K562 (cell line): ENCODE data around the gene SENP3. TPM values are rescaled to one million over a fixed set of nuclear protein-coding genes. Genes with fewer than 3 reads are reported as not detected.

Experiments
- BMI1 ChIP-seq: fragments of 150-350 bp; IDR thresholded peaks from 2 replicates; pipeline ENCODE4 v1.6.1; 2014; ENCODE audit warnings: low read length
- CBX1 ChIP-seq: sonication (generic); IDR thresholded peaks from 2 replicates; pipeline ENCODE4 v1.6.1; 2016; ENCODE audit warnings: antibody characterized with exemption, low read depth, mild to moderate bottlenecking
- CBX3 ChIP-seq, 2 experiments: IDR thresholded peaks; 1 replicate in 1 of 2; 2 replicates in 1 of 2; pipeline ENCODE4 v1.6.1; 2012; ENCODE audit warnings: inconsistent platforms in 2 of 2, low read length in 2 of 2, borderline replicate concordance in 1 of 2, control low read depth in 1 of 2
- FOXK2 ChIP-seq, 2 experiments: fragments of 450-650 bp; IDR thresholded peaks in 1 of 2; conservative IDR thresholded peaks in 1 of 2; 2 replicates each; pipeline ENCODE4 v1.6.1; 2016; ENCODE audit warnings: low read depth in 2 of 2, mild to moderate bottlenecking in 1 of 2
- HMG20B ChIP-seq: fragments of 250-450 bp; sonication (Bioruptor Pico); IDR thresholded peaks from 2 replicates; pipeline ENCODE4 v1.5.0; 2021; ENCODE audit warnings: mild to moderate bottlenecking
- KDM1A ChIP-seq, 2 experiments: fragments of 450-650 bp; IDR thresholded peaks; 2 replicates each; pipeline ENCODE4 v1.6.1; 2016; ENCODE audit warnings: mild to moderate bottlenecking in 2 of 2
- MCM3 ChIP-seq: fragments of 450-650 bp; IDR thresholded peaks from 2 replicates; pipeline ENCODE4 v1.6.1; 2016
- MYNN ChIP-seq, 2 experiments: sonication (generic); formaldehyde crosslinking in 1 of 2; IDR thresholded peaks; 2 replicates each; pipeline versions ENCODE4 v1.5.0 to v1.6.1; 2016 to 2020; ENCODE audit warnings: antibody characterized with exemption in 1 of 2, missing genetic modification reagents in 1 of 2
- NCOA1 ChIP-seq: fragments of 450-650 bp; IDR thresholded peaks from 2 replicates; pipeline ENCODE4 v1.6.1; 2016; ENCODE audit warnings: low read depth
- POLR2G ChIP-seq: fragments of 200-400 bp; formaldehyde crosslinking; IDR thresholded peaks from 2 replicates; pipeline ENCODE4 v1.6.1; 2017; ENCODE audit warnings: low read depth, mild to moderate bottlenecking, antibody characterized with exemption, low read length, moderate library complexity
- PTRF ChIP-seq: fragments of 450-650 bp; IDR thresholded peaks from 2 replicates; pipeline ENCODE4 v1.6.1; 2016; ENCODE audit warnings: mild to moderate bottlenecking, missing genetic modification characterization, missing compliant biosample characterization
- RBBP5 ChIP-seq: fragments of 200-600 bp; sonication (generic); IDR thresholded peaks from 2 replicates; pipeline ENCODE4 v1.6.1; 2012; ENCODE audit warnings: borderline replicate concordance, mild to moderate bottlenecking, low read length, control low read depth, inconsistent platforms; ENCODE audit not compliant: insufficient read depth, poor library complexity, severe bottlenecking
- RBM34 ChIP-seq: fragments of 200-400 bp; formaldehyde crosslinking; IDR thresholded peaks from 2 replicates; pipeline ENCODE4 v1.6.1; 2018; ENCODE audit warnings: low read length, borderline replicate concordance; ENCODE audit not compliant: insufficient read depth
- SIRT6 ChIP-seq: IDR thresholded peaks from one replicate; pipeline ENCODE4 v1.6.1; 2012; ENCODE audit warnings: low read depth, mild to moderate bottlenecking, control low read depth, inconsistent platforms, low read length, moderate library complexity
- ZBTB8A ChIP-seq: fragments of 450-650 bp; IDR thresholded peaks from 2 replicates; pipeline ENCODE4 v1.6.1; 2018; ENCODE audit warnings: mild to moderate bottlenecking, moderate library complexity; ENCODE audit not compliant: partially characterized antibody
- ZFP1 ChIP-seq: fragments of 450-650 bp; formaldehyde crosslinking; IDR thresholded peaks from 2 replicates; pipeline ENCODE4 v1.4.0; 2020; ENCODE audit warnings: mild to moderate bottlenecking, mixed read lengths
- ZNF124 ChIP-seq: sonication (generic); formaldehyde crosslinking; IDR thresholded peaks from 2 replicates; pipeline ENCODE4 v1.8.1; 2022; ENCODE audit warnings: missing genetic modification reagents
- ZNF23 ChIP-seq: fragments of 250-450 bp; sonication (Bioruptor Pico); IDR thresholded peaks from 2 replicates; pipeline ENCODE4 v1.4.0; 2020; ENCODE audit warnings: mild to moderate bottlenecking
- ZNF79 ChIP-seq: fragments of 250-450 bp; sonication (Bioruptor Pico); IDR thresholded peaks from 2 replicates; pipeline ENCODE4 v1.4.0; 2020; ENCODE audit warnings: low read depth, mild to moderate bottlenecking, moderate library complexity
- polyA plus RNA-seq, 8 experiments: library from polyadenylated mRNA; depleted of rRNA in 4 of 8; stranded (reverse) in 5 of 8; unstranded in 3 of 8; fragments of >200 nt; fragmentation: Nextera tagmentation in 2 of 8; fragmentation: Illumina TruSeq in 1 of 8; extraction: Ambion mirVana in 2 of 8; extraction: Trizol in 1 of 8; gene quantifications; 2 replicates each; pipeline versions ENCODE4 v1.2.1 to v1.2.3, GENCODE V29; 2011 to 2014; ENCODE audit warnings: inconsistent platforms in 1 of 8, missing spikeins in 1 of 8
- total RNA-seq, 7 experiments: library from RNA; depleted of rRNA in 6 of 7; stranded (reverse); fragments of >200 nt in 6 of 7; fragmentation: Illumina TruSeq in 2 of 7; extraction: Trizol in 2 of 7; gene quantifications; 2 replicates each; pipeline versions ENCODE4 v1.2.1 to v1.2.3, GENCODE V29; 2011 to 2021; ENCODE audit warnings: low replicate concordance in 1 of 7
- TF ChIP-seq, protein P1 (sequence below): fragments of 250-450 bp; sonication (Bioruptor Pico); IDR thresholded peaks from 2 replicates; pipeline ENCODE4 v1.9.0; 2021; ENCODE audit warnings: mild to moderate bottlenecking, inconsistent platforms
- TF ChIP-seq, protein P2 (sequence below): fragments of 450-650 bp; IDR thresholded peaks from one replicate; pipeline ENCODE4 v1.6.1; 2018; ENCODE audit warnings: mild to moderate bottlenecking, moderate library complexity; ENCODE audit not compliant: partially characterized antibody
- TF ChIP-seq, protein P3 (sequence below): fragments of 250-450 bp; sonication (Bioruptor Pico); IDR thresholded peaks from 2 replicates; pipeline ENCODE4 v1.5.0; 2021
- TF ChIP-seq, protein P4 (sequence below), 2 experiments: fragments of 450-650 bp; conservative IDR thresholded peaks; 2 replicates each; pipeline ENCODE4 v1.6.1; 2017; ENCODE audit warnings: mild to moderate bottlenecking in 2 of 2, moderate library complexity in 2 of 2

SENP3 gene
- total and polyA plus RNA-seq, 9 of the 15 experiments (the other 6 are each of a cell fraction or from before 2014, with no cell fraction given), result 0.63 to 102 (median 78.8) TPM

DNA sequence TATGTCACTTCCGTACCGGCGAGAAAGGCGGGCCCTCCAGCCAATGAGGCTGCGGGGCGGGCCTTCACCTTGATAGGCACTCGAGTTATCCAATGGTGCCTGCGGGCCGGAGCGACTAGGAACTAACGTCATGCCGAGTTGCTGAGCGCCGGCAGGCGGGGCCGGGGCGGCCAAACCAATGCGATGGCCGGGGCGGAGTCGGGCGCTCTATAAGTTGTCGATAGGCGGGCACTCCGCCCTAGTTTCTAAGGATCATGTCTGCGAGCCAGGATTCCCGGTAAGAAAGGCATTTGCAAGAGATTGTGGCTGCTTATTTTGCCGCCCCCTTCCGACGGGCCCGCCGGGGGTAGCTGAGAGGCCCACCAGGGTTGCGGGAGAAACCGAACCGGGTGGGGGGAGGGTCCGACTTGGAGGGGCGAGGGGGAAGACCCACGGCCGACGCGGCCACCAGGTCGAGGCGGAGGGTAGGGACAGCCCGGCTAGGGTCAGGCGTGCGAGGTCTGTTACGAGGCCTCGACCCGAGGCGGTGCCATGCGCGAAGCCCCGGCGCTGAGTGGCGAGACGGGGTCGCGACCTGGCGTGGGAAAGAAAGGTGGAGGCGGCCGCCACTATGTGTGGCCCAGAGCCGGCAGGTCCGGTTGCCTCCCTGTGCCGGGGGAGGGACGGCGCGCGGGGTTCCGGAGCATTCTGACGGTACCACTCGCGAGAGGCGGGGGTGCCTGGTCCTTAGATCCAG, 11.0 kb downstream of the SENP3 start (continued):
- TF ChIP-seq ZFP1, result no peak
- no peak for TF ChIP-seq MCM3
- TF ChIP-seq, protein P1, sequence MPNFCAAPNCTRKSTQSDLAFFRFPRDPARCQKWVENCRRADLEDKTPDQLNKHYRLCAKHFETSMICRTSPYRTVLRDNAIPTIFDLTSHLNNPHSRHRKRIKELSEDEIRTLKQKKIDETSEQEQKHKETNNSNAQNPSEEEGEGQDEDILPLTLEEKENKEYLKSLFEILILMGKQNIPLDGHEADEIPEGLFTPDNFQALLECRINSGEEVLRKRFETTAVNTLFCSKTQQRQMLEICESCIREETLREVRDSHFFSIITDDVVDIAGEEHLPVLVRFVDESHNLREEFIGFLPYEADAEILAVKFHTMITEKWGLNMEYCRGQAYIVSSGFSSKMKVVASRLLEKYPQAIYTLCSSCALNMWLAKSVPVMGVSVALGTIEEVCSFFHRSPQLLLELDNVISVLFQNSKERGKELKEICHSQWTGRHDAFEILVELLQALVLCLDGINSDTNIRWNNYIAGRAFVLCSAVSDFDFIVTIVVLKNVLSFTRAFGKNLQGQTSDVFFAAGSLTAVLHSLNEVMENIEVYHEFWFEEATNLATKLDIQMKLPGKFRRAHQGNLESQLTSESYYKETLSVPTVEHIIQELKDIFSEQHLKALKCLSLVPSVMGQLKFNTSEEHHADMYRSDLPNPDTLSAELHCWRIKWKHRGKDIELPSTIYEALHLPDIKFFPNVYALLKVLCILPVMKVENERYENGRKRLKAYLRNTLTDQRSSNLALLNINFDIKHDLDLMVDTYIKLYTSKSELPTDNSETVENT (CRISPR knock-in tag), result peak; percentile 9
- 0 out of 3 replicates have a peak, but pooled peaks of 1 of the 2 experiments have one; percentile 24 for TF ChIP-seq CBX3 (IDR thresholded peaks at IDR 0.05; ENCODE audit: borderline replicate concordance in 1 of 2, low read length in 2 of 2)
- TF ChIP-seq POLR2G, result peak; percentile 96
- no peak for TF ChIP-seq HMG20B
- TF ChIP-seq SIRT6, result no peak
- no peak for TF ChIP-seq MYNN (IDR thresholded peaks at IDR 0.05)
- no peak for TF ChIP-seq MYNN (CRISPR knock-in tag; IDR thresholded peaks at IDR 0.05)
- TF ChIP-seq NCOA1, result no peak
- no peak for TF ChIP-seq KDM1A (IDR thresholded peaks at IDR 0.05)
- no peak for TF ChIP-seq PTRF (tag)
- TF ChIP-seq, protein P2, sequence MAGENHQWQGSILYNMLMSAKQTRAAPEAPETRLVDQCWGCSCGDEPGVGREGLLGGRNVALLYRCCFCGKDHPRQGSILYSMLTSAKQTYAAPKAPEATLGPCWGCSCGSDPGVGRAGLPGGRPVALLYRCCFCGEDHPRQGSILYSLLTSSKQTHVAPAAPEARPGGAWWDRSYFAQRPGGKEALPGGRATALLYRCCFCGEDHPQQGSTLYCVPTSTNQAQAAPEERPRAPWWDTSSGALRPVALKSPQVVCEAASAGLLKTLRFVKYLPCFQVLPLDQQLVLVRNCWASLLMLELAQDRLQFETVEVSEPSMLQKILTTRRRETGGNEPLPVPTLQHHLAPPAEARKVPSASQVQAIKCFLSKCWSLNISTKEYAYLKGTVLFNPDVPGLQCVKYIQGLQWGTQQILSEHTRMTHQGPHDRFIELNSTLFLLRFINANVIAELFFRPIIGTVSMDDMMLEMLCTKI, result no peak
- TF ChIP-seq, protein P3, sequence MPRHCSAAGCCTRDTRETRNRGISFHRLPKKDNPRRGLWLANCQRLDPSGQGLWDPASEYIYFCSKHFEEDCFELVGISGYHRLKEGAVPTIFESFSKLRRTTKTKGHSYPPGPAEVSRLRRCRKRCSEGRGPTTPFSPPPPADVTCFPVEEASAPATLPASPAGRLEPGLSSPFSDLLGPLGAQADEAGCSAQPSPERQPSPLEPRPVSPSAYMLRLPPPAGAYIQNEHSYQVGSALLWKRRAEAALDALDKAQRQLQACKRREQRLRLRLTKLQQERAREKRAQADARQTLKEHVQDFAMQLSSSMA (CRISPR knock-in tag), result no peak
- TF ChIP-seq, protein P4, sequence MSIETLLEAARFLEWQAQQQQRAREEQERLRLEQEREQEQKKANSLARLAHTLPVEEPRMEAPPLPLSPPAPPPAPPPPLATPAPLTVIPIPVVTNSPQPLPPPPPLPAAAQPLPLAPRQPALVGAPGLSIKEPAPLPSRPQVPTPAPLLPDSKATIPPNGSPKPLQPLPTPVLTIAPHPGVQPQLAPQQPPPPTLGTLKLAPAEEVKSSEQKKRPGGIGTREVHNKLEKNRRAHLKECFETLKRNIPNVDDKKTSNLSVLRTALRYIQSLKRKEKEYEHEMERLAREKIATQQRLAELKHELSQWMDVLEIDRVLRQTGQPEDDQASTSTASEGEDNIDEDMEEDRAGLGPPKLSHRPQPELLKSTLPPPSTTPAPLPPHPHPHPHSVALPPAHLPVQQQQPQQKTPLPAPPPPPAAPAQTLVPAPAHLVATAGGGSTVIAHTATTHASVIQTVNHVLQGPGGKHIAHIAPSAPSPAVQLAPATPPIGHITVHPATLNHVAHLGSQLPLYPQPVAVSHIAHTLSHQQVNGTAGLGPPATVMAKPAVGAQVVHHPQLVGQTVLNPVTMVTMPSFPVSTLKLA (conservative IDR thresholded peaks at IDR 0.05), result peak; percentile 61 to 80; a peak in 3 of 4 replicates
- peak; percentile 95 for TF ChIP-seq CBX1
- TF ChIP-seq BMI1, result no peak
- no peak for TF ChIP-seq ZNF23 (CRISPR knock-in tag)
- no peak for TF ChIP-seq ZNF124 (CRISPR knock-in tag)
- no peak for TF ChIP-seq ZBTB8A
- TF ChIP-seq RBM34, result no peak
- TF ChIP-seq FOXK2 (conservative IDR thresholded peaks at IDR 0.05 in 1 of 2, IDR thresholded peaks at IDR 0.05 in 1 of 2; ENCODE audit: low read depth in 2 of 2), result no peak
- no peak for TF ChIP-seq ZNF79 (CRISPR knock-in tag)
- TF ChIP-seq RBBP5, result peak; percentile 59
